K562 (cell line): ENCODE data around the gene TULP1. TPM values are rescaled to one million over a fixed set of nuclear protein-coding genes. Genes with fewer than 3 reads are reported as not detected.

Source experiments
- CGGBP1 ChIP-seq: fragments of 250-450 bp; sonication (Bioruptor Pico); IDR thresholded peaks from 2 replicates; pipeline ENCODE4 v1.9.0; 2021; ENCODE audit warnings: mild to moderate bottlenecking
- HDAC1 ChIP-seq, 2 experiments: fragments of 450-650 bp; IDR thresholded peaks; 2 replicates each; pipeline ENCODE4 v1.6.1; 2016 to 2017; ENCODE audit warnings: inconsistent platforms in 1 of 2, mild to moderate bottlenecking in 1 of 2, moderate library complexity in 1 of 2
- ILK ChIP-seq: fragments of 450-650 bp; IDR thresholded peaks from 2 replicates; pipeline ENCODE4 v1.6.1; 2016; ENCODE audit warnings: missing genetic modification characterization, low read depth, mild to moderate bottlenecking, missing compliant biosample characterization, moderate library complexity, borderline replicate concordance
- MAX ChIP-seq: sonication (generic); formaldehyde crosslinking; IDR thresholded peaks from 2 replicates; pipeline ENCODE4 v1.9.0; 2022; ENCODE audit warnings: mild to moderate bottlenecking, missing genetic modification reagents
- NR2C2 ChIP-seq, 2 experiments: fragments of 200-800 bp in 1 of 2; sonication (Bioruptor generic) in 1 of 2; sonication (generic) in 1 of 2; formaldehyde crosslinking in 1 of 2; IDR thresholded peaks; 2 replicates each; pipeline versions ENCODE4 v1.6.1 to v1.8.0; 2016 to 2022; ENCODE audit warnings: mild to moderate bottlenecking in 1 of 2, missing compliant biosample characterization in 1 of 2, missing genetic modification characterization in 1 of 2, missing genetic modification reagents in 1 of 2
- PURB ChIP-seq: sonication (generic); formaldehyde crosslinking; IDR thresholded peaks from 2 replicates; pipeline ENCODE4 v1.9.0; 2021; ENCODE audit warnings: low read depth, mild to moderate bottlenecking, missing genetic modification reagents
- SRF ChIP-seq, 2 experiments: fragments of 250-450, 450-650 bp in 1 of 2; sonication (Bioruptor Pico) in 1 of 2; sonication (generic) in 1 of 2; formaldehyde crosslinking; IDR thresholded peaks; 2 replicates each; pipeline versions ENCODE4 v1.5.0 to v1.5.1; 2020 to 2022; ENCODE audit warnings: mild to moderate bottlenecking in 1 of 2, missing genetic modification reagents in 1 of 2
- microRNA-seq: library from miRNA; unstranded; fragments of <30 nt; microRNA quantifications from one replicate; pipeline ENCODE4, GENCODE V29; 2018; ENCODE audit warnings: borderline microRNAs expressed
- polyA plus RNA-seq, 8 experiments: library from polyadenylated mRNA; depleted of rRNA in 4 of 8; stranded (reverse) in 5 of 8; unstranded in 3 of 8; fragments of >200 nt; fragmentation: Nextera tagmentation in 2 of 8; fragmentation: Illumina TruSeq in 1 of 8; extraction: Ambion mirVana in 2 of 8; extraction: Trizol in 1 of 8; gene quantifications; 2 replicates each; pipeline versions ENCODE4 v1.2.1 to v1.2.3, GENCODE V29; 2011 to 2014; ENCODE audit warnings: inconsistent platforms in 1 of 8, missing spikeins in 1 of 8
- small RNA-seq: library from RNA; depleted of rRNA; stranded (forward); fragments of <200 nt; gene quantifications from one replicate; pipeline ENCODE3, GENCODE V24; 2014
- total RNA-seq, 7 experiments: library from RNA; depleted of rRNA in 6 of 7; stranded (reverse); fragments of >200 nt in 6 of 7; fragmentation: Illumina TruSeq in 2 of 7; extraction: Trizol in 2 of 7; gene quantifications; 2 replicates each; pipeline versions ENCODE4 v1.2.1 to v1.2.3, GENCODE V29; 2011 to 2021; ENCODE audit warnings: low replicate concordance in 1 of 7

Gene TULP1
- total and polyA plus RNA-seq, 9 of the 15 experiments (the other 6 are each of a cell fraction or from before 2014, with no cell fraction given), result 0.06 to 0.17 (median 0.09) TPM; not detected in 6

- TF ChIP-seq ILK (tag), result no peak
- TF ChIP-seq CGGBP1, result no peak
- no peak for TF ChIP-seq MAX (CRISPR knock-in tag)
- no peak for TF ChIP-seq SRF (CRISPR knock-in tag; IDR thresholded peaks at IDR 0.05)
- no peak for TF ChIP-seq PURB (CRISPR knock-in tag)
- TF ChIP-seq HDAC1 (IDR thresholded peaks at IDR 0.05), result no peak
- TF ChIP-seq NR2C2 (CRISPR knock-in tag; IDR thresholded peaks at IDR 0.05), result no peak
- TF ChIP-seq NR2C2 (tag; IDR thresholded peaks at IDR 0.05), result no peak
These were observed 64.5 kb downstream of the TULP1 start (continued) for GRCh38 chr6:35448191-35448590.

Small RNA genes lying within 50 kb of the gene (microRNA-seq; reads per million reads assigned to microRNA genes)
- not detected for gene MIR7111

Small RNA genes lying within 50 kb of the gene (small RNA-seq; reads per million reads assigned to genes)
- gene MIR7111, result 0.26 reads per million

Other genes with a start within 250 kb of the TULP1 start
- gene DEF6, start 215.1 kb downstream of the TULP1 start, total RNA-seq (2014; rRNA removed), result 42.0 and 43.4 TPM in 2 replicates
- 10.0 and 13.5 TPM in 2 replicates for gene DEF6, start 215.1 kb downstream of the TULP1 start, total RNA-seq (2014; rRNA removed; fragmentation: Illumina TruSeq; extraction: Trizol)
- 22.7 and 24.5 TPM in 2 replicates for gene DEF6, start 215.1 kb downstream of the TULP1 start, total RNA-seq (2015; rRNA removed; fragmentation: Illumina TruSeq; extraction: Trizol)
- 30.9 and 37.8 TPM in 2 replicates for gene DEF6, start 215.1 kb downstream of the TULP1 start, total RNA-seq (2021)
- gene DEF6, start 215.1 kb downstream of the TULP1 start, polyA plus RNA-seq (2011; rRNA removed), result 27.5 and 42.7 TPM in 2 replicates
- 15.9 and 22.0 TPM in 2 replicates for gene DEF6, start 215.1 kb downstream of the TULP1 start, polyA plus RNA-seq (2014; fragmentation: Illumina TruSeq; extraction: Trizol)
- 1 to 10 TPM; 1.3 to 1.4 TPM for gene DEF6, start 215.1 kb downstream of the TULP1 start, polyA plus RNA-seq (2014; fragmentation: Nextera tagmentation; extraction: Ambion mirVana)
- 44.6 and 45.7 TPM in 2 replicates for gene DEF6, start 215.1 kb downstream of the TULP1 start, polyA plus RNA-seq (2014; rRNA removed)
- gene PPARD, start 170.3 kb downstream of the TULP1 start, total RNA-seq (2014; rRNA removed), result 3.8 and 5.1 TPM in 2 replicates
- 1.7 and 2.0 TPM in 2 replicates for gene PPARD, start 170.3 kb downstream of the TULP1 start, total RNA-seq (2014; rRNA removed; fragmentation: Illumina TruSeq; extraction: Trizol)
- gene PPARD, start 170.3 kb downstream of the TULP1 start, total RNA-seq (2015; rRNA removed; fragmentation: Illumina TruSeq; extraction: Trizol), result 3.1 and 3.3 TPM in 2 replicates
- 11.4 and 13.2 TPM in 2 replicates for gene PPARD, start 170.3 kb downstream of the TULP1 start, total RNA-seq (2021)
- 8.1 and 18.2 TPM in 2 replicates for gene PPARD, start 170.3 kb downstream of the TULP1 start, polyA plus RNA-seq (2011; rRNA removed)
- 9.2 and 11.4 TPM in 2 replicates for gene PPARD, start 170.3 kb downstream of the TULP1 start, polyA plus RNA-seq (2014; fragmentation: Illumina TruSeq; extraction: Trizol)
- gene PPARD, start 170.3 kb downstream of the TULP1 start, polyA plus RNA-seq (2014; fragmentation: Nextera tagmentation; extraction: Ambion mirVana), result under 1 TPM; 0.14 to 0.18 TPM
- gene PPARD, start 170.3 kb downstream of the TULP1 start, polyA plus RNA-seq (2014; rRNA removed), result 9.5 and 9.7 TPM in 2 replicates
- 26.7 and 30.2 TPM in 2 replicates for gene FANCE, start 60.6 kb downstream of the TULP1 start, total RNA-seq (2014; rRNA removed)
- gene FANCE, start 60.6 kb downstream of the TULP1 start, total RNA-seq (2014; rRNA removed; fragmentation: Illumina TruSeq; extraction: Trizol), result 16.1 and 16.8 TPM in 2 replicates
- gene FANCE, start 60.6 kb downstream of the TULP1 start, total RNA-seq (2015; rRNA removed; fragmentation: Illumina TruSeq; extraction: Trizol), result 14.5 and 14.8 TPM in 2 replicates
- 23.7 and 26.1 TPM in 2 replicates for gene FANCE, start 60.6 kb downstream of the TULP1 start, total RNA-seq (2021)
- gene FANCE, start 60.6 kb downstream of the TULP1 start, polyA plus RNA-seq (2011; rRNA removed), result 17.0 and 20.4 TPM in 2 replicates
- gene FANCE, start 60.6 kb downstream of the TULP1 start, polyA plus RNA-seq (2014; fragmentation: Illumina TruSeq; extraction: Trizol), result 17.3 and 18.3 TPM in 2 replicates
- gene FANCE, start 60.6 kb downstream of the TULP1 start, polyA plus RNA-seq (2014; fragmentation: Nextera tagmentation; extraction: Ambion mirVana), result 1 to 10 TPM; 5.7 to 5.9 TPM
- gene FANCE, start 60.6 kb downstream of the TULP1 start, polyA plus RNA-seq (2014; rRNA removed), result 17.2 and 20.4 TPM in 2 replicates
- 2,223 and 2,318 TPM in 2 replicates for gene RPL10A, start 44.5 kb downstream of the TULP1 start, total RNA-seq (2014; rRNA removed)
- gene RPL10A, start 44.5 kb downstream of the TULP1 start, total RNA-seq (2014; rRNA removed; fragmentation: Illumina TruSeq; extraction: Trizol), result 1,978 and 2,020 TPM in 2 replicates
- gene RPL10A, start 44.5 kb downstream of the TULP1 start, total RNA-seq (2015; rRNA removed; fragmentation: Illumina TruSeq; extraction: Trizol), result 1,939 and 1,940 TPM in 2 replicates
- gene RPL10A, start 44.5 kb downstream of the TULP1 start, total RNA-seq (2021), result 1,856 and 1,978 TPM in 2 replicates
- 3,124 and 3,130 TPM in 2 replicates for gene RPL10A, start 44.5 kb downstream of the TULP1 start, polyA plus RNA-seq (2011; rRNA removed)
- 2,585 and 3,193 TPM in 2 replicates for gene RPL10A, start 44.5 kb downstream of the TULP1 start, polyA plus RNA-seq (2014; fragmentation: Illumina TruSeq; extraction: Trizol)
- 1,000 to 10,000 TPM; 1,589 to 2,116 TPM for gene RPL10A, start 44.5 kb downstream of the TULP1 start, polyA plus RNA-seq (2014; fragmentation: Nextera tagmentation; extraction: Ambion mirVana)
- gene RPL10A, start 44.5 kb downstream of the TULP1 start, polyA plus RNA-seq (2014; rRNA removed), result 2,844 and 3,237 TPM in 2 replicates
- gene TEAD3, start 15.8 kb downstream of the TULP1 start, total RNA-seq (2014; rRNA removed), result 4.9 and 5.8 TPM in 2 replicates
- 2.4 and 3.1 TPM in 2 replicates for gene TEAD3, start 15.8 kb downstream of the TULP1 start, total RNA-seq (2014; rRNA removed; fragmentation: Illumina TruSeq; extraction: Trizol)
- 3.0 and 3.3 TPM in 2 replicates for gene TEAD3, start 15.8 kb downstream of the TULP1 start, total RNA-seq (2015; rRNA removed; fragmentation: Illumina TruSeq; extraction: Trizol)
- gene TEAD3, start 15.8 kb downstream of the TULP1 start, total RNA-seq (2021), result 12.6 and 13.2 TPM in 2 replicates
- 3.3 and 7.0 TPM in 2 replicates for gene TEAD3, start 15.8 kb downstream of the TULP1 start, polyA plus RNA-seq (2011; rRNA removed)
- 11.1 and 13.6 TPM in 2 replicates for gene TEAD3, start 15.8 kb downstream of the TULP1 start, polyA plus RNA-seq (2014; fragmentation: Illumina TruSeq; extraction: Trizol)
- gene TEAD3, start 15.8 kb downstream of the TULP1 start, polyA plus RNA-seq (2014; fragmentation: Nextera tagmentation; extraction: Ambion mirVana), result under 1 TPM; 0.63 to 0.92 TPM
- 6.7 and 8.2 TPM in 2 replicates for gene TEAD3, start 15.8 kb downstream of the TULP1 start, polyA plus RNA-seq (2014; rRNA removed)
- gene FKBP5, start 176.0 kb upstream of the TULP1 start, total RNA-seq (2014; rRNA removed), result 75.0 and 82.8 TPM in 2 replicates
- gene FKBP5, start 176.0 kb upstream of the TULP1 start, total RNA-seq (2014; rRNA removed; fragmentation: Illumina TruSeq; extraction: Trizol), result 54.2 and 65.9 TPM in 2 replicates
- 39.9 and 43.8 TPM in 2 replicates for gene FKBP5, start 176.0 kb upstream of the TULP1 start, total RNA-seq (2015; rRNA removed; fragmentation: Illumina TruSeq; extraction: Trizol)
- gene FKBP5, start 176.0 kb upstream of the TULP1 start, total RNA-seq (2021), result 92.0 and 104 TPM in 2 replicates
- 59.7 and 86.1 TPM in 2 replicates for gene FKBP5, start 176.0 kb upstream of the TULP1 start, polyA plus RNA-seq (2011; rRNA removed)
- 128 and 151 TPM in 2 replicates for gene FKBP5, start 176.0 kb upstream of the TULP1 start, polyA plus RNA-seq (2014; fragmentation: Illumina TruSeq; extraction: Trizol)
- gene FKBP5, start 176.0 kb upstream of the TULP1 start, polyA plus RNA-seq (2014; fragmentation: Nextera tagmentation; extraction: Ambion mirVana), result 10 to 100 TPM; 32.7 to 46.1 TPM
- gene FKBP5, start 176.0 kb upstream of the TULP1 start, polyA plus RNA-seq (2014; rRNA removed), result 76.6 and 76.8 TPM in 2 replicates
- gene ARMC12, start 224.1 kb upstream of the TULP1 start, total RNA-seq (2014; rRNA removed), result 0.09 TPM in 1 of 2 replicates, not detected in the other
- 0.36 TPM in 1 of 2 replicates, not detected in the other for gene ARMC12, start 224.1 kb upstream of the TULP1 start, total RNA-seq (2014; rRNA removed; fragmentation: Illumina TruSeq; extraction: Trizol)
- gene ARMC12, start 224.1 kb upstream of the TULP1 start, total RNA-seq (2015; rRNA removed; fragmentation: Illumina TruSeq; extraction: Trizol), result not detected in 2 replicates
- 0.13 and 0.35 TPM in 2 replicates for gene ARMC12, start 224.1 kb upstream of the TULP1 start, total RNA-seq (2021)
- 0.26 and 0.45 TPM in 2 replicates for gene ARMC12, start 224.1 kb upstream of the TULP1 start, polyA plus RNA-seq (2011; rRNA removed)
- 0.36 TPM in 1 of 2 replicates, not detected in the other for gene ARMC12, start 224.1 kb upstream of the TULP1 start, polyA plus RNA-seq (2014; fragmentation: Illumina TruSeq; extraction: Trizol)
- gene ARMC12, start 224.1 kb upstream of the TULP1 start, polyA plus RNA-seq (2014; fragmentation: Nextera tagmentation; extraction: Ambion mirVana), result under 1 TPM in 1 of 2 experiments, not detected in 1; 0.13 TPM
- gene ARMC12, start 224.1 kb upstream of the TULP1 start, polyA plus RNA-seq (2014; rRNA removed), result 0.58 TPM in 1 of 2 replicates, not detected in the other